ENCODE data around the gene CFAP74.

GRCh38 chr1:2044510-2045319 is 41.1 kb upstream of the CFAP74 start:
- no peak for TF ChIP-seq POLR2A (IDR thresholded peaks at IDR 0.05)
- TF ChIP-seq, protein P1, sequence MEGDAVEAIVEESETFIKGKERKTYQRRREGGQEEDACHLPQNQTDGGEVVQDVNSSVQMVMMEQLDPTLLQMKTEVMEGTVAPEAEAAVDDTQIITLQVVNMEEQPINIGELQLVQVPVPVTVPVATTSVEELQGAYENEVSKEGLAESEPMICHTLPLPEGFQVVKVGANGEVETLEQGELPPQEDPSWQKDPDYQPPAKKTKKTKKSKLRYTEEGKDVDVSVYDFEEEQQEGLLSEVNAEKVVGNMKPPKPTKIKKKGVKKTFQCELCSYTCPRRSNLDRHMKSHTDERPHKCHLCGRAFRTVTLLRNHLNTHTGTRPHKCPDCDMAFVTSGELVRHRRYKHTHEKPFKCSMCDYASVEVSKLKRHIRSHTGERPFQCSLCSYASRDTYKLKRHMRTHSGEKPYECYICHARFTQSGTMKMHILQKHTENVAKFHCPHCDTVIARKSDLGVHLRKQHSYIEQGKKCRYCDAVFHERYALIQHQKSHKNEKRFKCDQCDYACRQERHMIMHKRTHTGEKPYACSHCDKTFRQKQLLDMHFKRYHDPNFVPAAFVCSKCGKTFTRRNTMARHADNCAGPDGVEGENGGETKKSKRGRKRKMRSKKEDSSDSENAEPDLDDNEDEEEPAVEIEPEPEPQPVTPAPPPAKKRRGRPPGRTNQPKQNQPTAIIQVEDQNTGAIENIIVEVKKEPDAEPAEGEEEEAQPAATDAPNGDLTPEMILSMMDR (IDR thresholded peaks at IDR 0.05) = peak; percentile 36 to 99 (median 89)

Measured in thyroid gland (tissue), 4 donors.